Natural killer cell (primary cell): Measurements from ENCODE around the gene PROKR1. TPM values are rescaled to one million over a fixed set of nuclear protein-coding genes. Genes with fewer than 3 reads are reported as not detected.

Experiments
- ATAC-seq, 3 donors: fragments of 150-1000 bp in 2 of 3; fragments of 200-7000 bp in 1 of 3; cut with Tn5 transposase; 1 replicate in 1 of 3; 2 replicates in 2 of 3; pipeline ENCODE4 v1.10.0; 2021; ENCODE audit warnings: mild to moderate bottlenecking in 2 of 3, moderate library complexity in 2 of 3
- DNase-seq, 2 donors: peaks; one replicate each; pipeline versions ENCODE4 v3.0.0 to v3.0.0-alpha.2; 2013 to 2021; ENCODE audit warnings: mixed read lengths in 1 of 2
- H3K27ac ChIP-seq: one replicate; pipeline ENCODE4 v1.5.1; 2013; ENCODE audit warnings: mild to moderate bottlenecking, low read length
- H3K27me3 ChIP-seq: one replicate; pipeline ENCODE4 v1.6.1; 2013; ENCODE audit warnings: low read length; ENCODE audit not compliant: control insufficient read depth, insufficient read depth
- H3K36me3 ChIP-seq: one replicate; pipeline ENCODE4 v1.6.1; 2013; ENCODE audit warnings: low read length; ENCODE audit not compliant: control insufficient read depth, insufficient read depth
- H3K4me1 ChIP-seq: one replicate; pipeline ENCODE4 v1.6.1; 2013; ENCODE audit warnings: low read length; ENCODE audit not compliant: control insufficient read depth, insufficient read depth
- H3K4me3 ChIP-seq: one replicate; pipeline ENCODE4 v1.5.1; 2013; ENCODE audit warnings: low read length
- H3K9me3 ChIP-seq: one replicate; pipeline ENCODE4 v1.6.1; 2013; ENCODE audit warnings: low read length; ENCODE audit not compliant: control insufficient read depth, insufficient read depth
- H3K27ac Mint-ChIP-seq, 2 donors: one replicate each; pipeline ENCODE4 v1.8.0; 2022; ENCODE audit warnings: mild to moderate bottlenecking in 2 of 2, mixed read lengths in 2 of 2, moderate library complexity in 1 of 2
- H3K27me3 Mint-ChIP-seq, 2 donors: one replicate each; pipeline ENCODE4 v1.8.0; 2022; ENCODE audit warnings: low read depth in 2 of 2, mixed read lengths in 2 of 2
- H3K36me3 Mint-ChIP-seq: one replicate; pipeline ENCODE4 v1.8.0; 2022; ENCODE audit warnings: mixed read lengths
- H3K4me1 Mint-ChIP-seq, 2 donors: one replicate each; pipeline ENCODE4 v1.8.0; 2022; ENCODE audit warnings: mixed read lengths in 2 of 2
- H3K4me3 Mint-ChIP-seq: one replicate; pipeline ENCODE4 v1.8.0; 2022; ENCODE audit warnings: mild to moderate bottlenecking, moderate library complexity, mixed read lengths
- H3K9me3 Mint-ChIP-seq, 2 donors: one replicate each; pipeline ENCODE4 v1.8.0; 2022; ENCODE audit warnings: mixed read lengths in 2 of 2
- CTCF ChIP-seq: fragments of 200-600 bp; IDR thresholded peaks from one replicate; pipeline ENCODE4 v1.8.0; 2022; ENCODE audit warnings: antibody characterized with exemption
- WGBS: methylation state at CpG from one replicate; pipeline ENCODE4 v1.1.7; 2013; ENCODE audit warnings: missing lambda C conversion rate; ENCODE audit not compliant: insufficient coverage; 5-methylcytosine and 5-hydroxymethylcytosine counted together
- intact Hi-C: fragments of 100-400 bp; cut with micrococcal nuclease; formaldehyde crosslinking; loops from one replicate; pipeline ENCODE4 v1.14.2; 2022
- total RNA-seq, 4 donors: library from RNA; stranded (reverse); fragments of 120-200 nt in 1 of 4; gene quantifications; one replicate each; pipeline versions ENCODE4 v1.2.3 to v1.2.4, GENCODE V29; 2013 to 2022

The PROKR1 gene
- total RNA-seq, 3 donors from 2014 or later (not counting 1 experiment from before 2014, with no cell fraction given): not detected

DNA sequence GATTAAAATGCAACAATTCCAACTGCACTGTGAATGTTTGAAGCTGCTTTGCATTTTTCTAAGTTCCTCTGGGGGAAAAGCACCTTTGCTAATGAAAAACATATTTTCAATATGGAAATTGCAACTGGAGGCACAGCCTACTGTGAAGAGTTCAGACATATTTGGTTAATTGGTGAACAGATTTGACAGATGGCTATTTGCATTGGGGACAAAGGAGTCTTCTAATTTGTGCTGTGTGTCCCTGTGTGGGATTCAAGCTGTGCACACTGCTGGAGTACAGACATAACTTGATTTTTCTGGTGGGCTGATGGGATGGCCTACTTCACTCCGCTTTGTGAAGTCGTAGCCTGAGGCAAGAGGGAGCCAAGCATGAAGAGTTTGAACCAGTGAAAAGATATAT, 50.6 kb downstream of the PROKR1 start:
- no peak for ATAC-seq
- no peak for TF ChIP-seq CTCF
- H3K9me3 Mint-ChIP-seq: no peaks in the 10 kb centered on the region
- no peaks in the 10 kb centered on the region for H3K36me3 ChIP-seq
- H3K4me1 ChIP-seq: peaks cover 5% of the 10 kb centered on the region
- intact Hi-C loops: no loop called here
- no peak overlapping the region for H3K4me3 ChIP-seq
- WGBS: 100% methylated on average over 2 of the region's 2 CpGs
- no peak overlapping the region for H3K27ac ChIP-seq
- H3K4me1 Mint-ChIP-seq: peaks cover 9 to 10% of the 10 kb centered on the region in 2 donors
- DNase-seq: no peak
- H3K9me3 ChIP-seq: no peaks in the 10 kb centered on the region
- H3K36me3 Mint-ChIP-seq: no peaks in the 10 kb centered on the region
- no peaks in the 10 kb centered on the region for H3K27me3 ChIP-seq
- H3K27ac Mint-ChIP-seq: no peak overlapping the region
- H3K4me3 Mint-ChIP-seq: no peak overlapping the region
- peaks cover 18 to 27% of the 10 kb centered on the region in 2 donors for H3K27me3 Mint-ChIP-seq

- Mint-ChIP-seq H3K4me1 (no peaks in the 10 kb centered on the region), H3K9me3 (peaks cover 0 to 5% of the 10 kb centered on the region in 2 donors), H3K36me3 (peaks cover 9% of the 10 kb centered on the region), H3K4me3 (no peak overlapping the region), H3K27ac (no peak overlapping the region), H3K27me3 (peaks cover 26 to 31% of the 10 kb centered on the region in 2 donors)
- WGBS: 84% methylated on average over 4 of the region's 4 CpGs
- peaks cover under 1% of the 10 kb centered on the region for H3K4me1 ChIP-seq
- DNase-seq: no peak
- TF ChIP-seq CTCF: no peak
- no peak for ATAC-seq
- no peaks in the 10 kb centered on the region for H3K36me3 ChIP-seq
- intact Hi-C loops: no loop called here
- H3K4me3 ChIP-seq: no peak overlapping the region
- H3K27ac ChIP-seq: no peak overlapping the region
- no peaks in the 10 kb centered on the region for H3K27me3 ChIP-seq
- no peaks in the 10 kb centered on the region for H3K9me3 ChIP-seq
Measured at GRCh38 chr2:68695971-68696370, 52.6 kb downstream of the PROKR1 start.

- H3K36me3 Mint-ChIP-seq: peaks cover 9% of the 10 kb centered on the region
Measured at GRCh38 chr2:68696554-68696953, 53.2 kb downstream of the PROKR1 start.

More at GRCh38 chr2:68696554-68696953, 53.2 kb downstream of the PROKR1 start:
- intact Hi-C loops: no loop called here
- Mint-ChIP-seq H3K27ac (no peak overlapping the region), H3K9me3 (peaks cover 0 to 5% of the 10 kb centered on the region in 2 donors), H3K27me3 (peaks cover 26 to 29% of the 10 kb centered on the region in 2 donors), H3K4me3 (no peak overlapping the region), H3K4me1 (no peaks in the 10 kb centered on the region)
- WGBS: 100% methylated on average over 1 of the region's 2 CpGs
- no peak for ATAC-seq
- H3K4me1 ChIP-seq: no peaks in the 10 kb centered on the region
- H3K27me3 ChIP-seq: no peaks in the 10 kb centered on the region
- H3K27ac ChIP-seq: no peak overlapping the region
- no peak for TF ChIP-seq CTCF
- H3K36me3 ChIP-seq: no peaks in the 10 kb centered on the region
- DNase-seq: no peak
- no peak overlapping the region for H3K4me3 ChIP-seq
- H3K9me3 ChIP-seq: no peaks in the 10 kb centered on the region
